HG02852 (cell line): ENCODE measurements around the gene CYB5B.

Experiments
- ATAC-seq: cut with Tn5 transposase; IDR thresholded peaks from one replicate; pipeline ENCODE4 v1.9.1; 2021; ENCODE audit warnings: mild to moderate bottlenecking, moderate library complexity; ENCODE audit not compliant: unreplicated experiment

The CYB5B gene

GRCh38 chr16:69483611-69484010 lies 59.2 kb downstream of the CYB5B start:
- ATAC-seq = no peak

- no peak for ATAC-seq
These were observed 60.9 kb downstream of the CYB5B start for GRCh38 chr16:69485361-69485760.

- no peak for ATAC-seq
These were observed 61.4 kb downstream of the CYB5B start for GRCh38 chr16:69485816-69486215.

GRCh38 chr16:69486272-69486671 lies 61.9 kb downstream of the CYB5B start:
- ATAC-seq = no peak

- no peak for ATAC-seq
These were observed 62.3 kb downstream of the CYB5B start for GRCh38 chr16:69486724-69487123.

- ATAC-seq = no peak
These were observed 66.4 kb downstream of the CYB5B start for GRCh38 chr16:69490707-69491324.

GRCh38 chr16:69494991-69495392 lies 70.6 kb downstream of the CYB5B start:
- no peak for ATAC-seq

- no peak for ATAC-seq
These were observed 71.4 kb downstream of the CYB5B start for GRCh38 chr16:69495821-69496220.

- ATAC-seq = no peak
These were observed 72.0 kb downstream of the CYB5B start for GRCh38 chr16:69496376-69496775.

GRCh38 chr16:69496896-69497295 lies 72.5 kb downstream of the CYB5B start:
- no peak for ATAC-seq

- no peak for ATAC-seq
These were observed 73.6 kb downstream of the CYB5B start for GRCh38 chr16:69497876-69498596.

GRCh38 chr16:69498926-69499325 lies 74.5 kb downstream of the CYB5B start:
- ATAC-seq = no peak

GRCh38 chr16:69499541-69500230 lies 75.3 kb downstream of the CYB5B start:
- no peak for ATAC-seq

GRCh38 chr16:69500496-69500895 lies 76.1 kb downstream of the CYB5B start:
- no peak for ATAC-seq

GRCh38 chr16:69501956-69502745 lies 77.7 kb downstream of the CYB5B start:
- ATAC-seq = no peak

GRCh38 chr16:69503244-69503643 lies 78.8 kb downstream of the CYB5B start:
- no peak for ATAC-seq

GRCh38 chr16:69508033-69508755 lies 83.8 kb downstream of the CYB5B start:
- ATAC-seq = no peak

- ATAC-seq = no peak
These were observed 84.7 kb downstream of the CYB5B start for GRCh38 chr16:69509125-69509524.

- ATAC-seq = no peak
These were observed 87.2 kb downstream of the CYB5B start for GRCh38 chr16:69511651-69512050.

- no peak for ATAC-seq
These were observed 89.0 kb downstream of the CYB5B start for GRCh38 chr16:69513180-69513966.
